Testis (tissue), 2 donors: Measurements from ENCODE around the gene RNU6-7.

Source experiments
- POLR2A ChIP-seq: fragments of 450-650 bp; IDR thresholded peaks from one replicate; pipeline ENCODE4 v1.6.1; 2017; ENCODE audit warnings: antibody characterized with exemption, mild to moderate bottlenecking, moderate library complexity
- TF ChIP-seq, protein P1 (sequence below), 3 experiments: fragments of 450-650 bp in 2 of 3; fragments of 200-600 bp in 1 of 3; sonication (generic) in 1 of 3; IDR thresholded peaks; one replicate each; pipeline ENCODE4 v1.5.1; 2016 to 2019; ENCODE audit warnings: antibody characterized with exemption in 3 of 3, mild to moderate bottlenecking in 2 of 3, moderate library complexity in 1 of 3

DNA sequence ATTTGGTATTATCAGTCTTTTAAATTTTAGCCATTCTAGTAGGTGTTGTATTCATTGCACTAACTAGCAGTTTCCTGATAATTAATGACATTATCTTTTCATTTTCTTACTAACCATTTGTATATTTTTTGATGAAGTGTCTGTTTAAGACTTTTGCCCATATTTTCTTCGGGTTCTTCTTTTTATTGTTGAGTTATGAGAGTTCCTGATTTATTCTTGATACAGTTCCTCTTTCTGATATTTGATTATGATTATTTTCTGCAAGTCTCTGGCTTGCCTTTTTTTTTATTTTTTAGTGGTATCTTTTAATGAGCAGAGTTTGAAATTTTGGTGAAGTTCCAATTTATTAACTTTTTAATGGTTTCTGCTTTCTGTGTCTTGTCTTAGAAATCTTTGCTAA is 6.2 kb upstream of the RNU6-7 start:
- TF ChIP-seq POLR2A = no peak
- TF ChIP-seq, protein P1, sequence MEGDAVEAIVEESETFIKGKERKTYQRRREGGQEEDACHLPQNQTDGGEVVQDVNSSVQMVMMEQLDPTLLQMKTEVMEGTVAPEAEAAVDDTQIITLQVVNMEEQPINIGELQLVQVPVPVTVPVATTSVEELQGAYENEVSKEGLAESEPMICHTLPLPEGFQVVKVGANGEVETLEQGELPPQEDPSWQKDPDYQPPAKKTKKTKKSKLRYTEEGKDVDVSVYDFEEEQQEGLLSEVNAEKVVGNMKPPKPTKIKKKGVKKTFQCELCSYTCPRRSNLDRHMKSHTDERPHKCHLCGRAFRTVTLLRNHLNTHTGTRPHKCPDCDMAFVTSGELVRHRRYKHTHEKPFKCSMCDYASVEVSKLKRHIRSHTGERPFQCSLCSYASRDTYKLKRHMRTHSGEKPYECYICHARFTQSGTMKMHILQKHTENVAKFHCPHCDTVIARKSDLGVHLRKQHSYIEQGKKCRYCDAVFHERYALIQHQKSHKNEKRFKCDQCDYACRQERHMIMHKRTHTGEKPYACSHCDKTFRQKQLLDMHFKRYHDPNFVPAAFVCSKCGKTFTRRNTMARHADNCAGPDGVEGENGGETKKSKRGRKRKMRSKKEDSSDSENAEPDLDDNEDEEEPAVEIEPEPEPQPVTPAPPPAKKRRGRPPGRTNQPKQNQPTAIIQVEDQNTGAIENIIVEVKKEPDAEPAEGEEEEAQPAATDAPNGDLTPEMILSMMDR (IDR thresholded peaks at IDR 0.05) = no peak
